HepG2 (cell line): ENCODE measurements around the gene RASL12. TPM values are rescaled to one million over a fixed set of nuclear protein-coding genes. Genes with fewer than 3 reads are reported as not detected.

Experiments used
- CREB1 ChIP-seq, 2 experiments: fragments of 450-650 bp in 1 of 2; IDR thresholded peaks; 2 replicates each; pipeline ENCODE4 v1.6.1; 2016 to 2017; ENCODE audit warnings: control low read depth in 1 of 2, mild to moderate bottlenecking in 1 of 2, missing compliant biosample characterization in 1 of 2, missing genetic modification characterization in 1 of 2
- CSRNP1 ChIP-seq: sonication (generic); formaldehyde crosslinking; IDR thresholded peaks from 2 replicates; pipeline ENCODE4 v1.8.1; 2023; ENCODE audit warnings: mild to moderate bottlenecking, missing genetic modification reagents
- ELF1 ChIP-seq: sonication (generic); formaldehyde crosslinking; IDR thresholded peaks from 2 replicates; pipeline ENCODE4 v1.4.0; 2020; ENCODE audit warnings: missing genetic modification reagents
- FOXM1 ChIP-seq: sonication (generic); formaldehyde crosslinking; IDR thresholded peaks from 2 replicates; pipeline ENCODE4 v1.5.0; 2020; ENCODE audit warnings: missing genetic modification reagents
- HNRNPK ChIP-seq: fragments of 200-400 bp; formaldehyde crosslinking; IDR thresholded peaks from 2 replicates; pipeline ENCODE4 v1.6.1; 2018; ENCODE audit warnings: low read length, low read depth, moderate library complexity, mild to moderate bottlenecking; ENCODE audit not compliant: poor library complexity, severe bottlenecking
- KDM6A ChIP-seq: IDR thresholded peaks from 2 replicates; pipeline ENCODE4 v1.6.1; 2016; ENCODE audit warnings: low read depth
- MZF1 ChIP-seq: sonication (generic); formaldehyde crosslinking; IDR thresholded peaks from 2 replicates; pipeline ENCODE4 v1.8.1; 2023; ENCODE audit warnings: mild to moderate bottlenecking, missing genetic modification reagents, borderline replicate concordance
- THAP8 ChIP-seq: sonication (generic); formaldehyde crosslinking; IDR thresholded peaks from 2 replicates; pipeline ENCODE4 v1.5.1; 2020; ENCODE audit warnings: missing genetic modification reagents, mild to moderate bottlenecking, borderline replicate concordance
- ZNF234 ChIP-seq: sonication (generic); formaldehyde crosslinking; conservative IDR thresholded peaks from 2 replicates; pipeline ENCODE4 v1.5.1; 2020; ENCODE audit warnings: mild to moderate bottlenecking, missing genetic modification reagents
- ZNF468 ChIP-seq: sonication (generic); formaldehyde crosslinking; IDR thresholded peaks from 2 replicates; pipeline ENCODE4 v1.8.0; 2022; ENCODE audit warnings: mild to moderate bottlenecking, moderate library complexity, missing genetic modification reagents
- polyA plus RNA-seq, 8 experiments: library from polyadenylated mRNA; depleted of rRNA in 3 of 8; stranded (reverse) in 7 of 8; unstranded in 1 of 8; fragments of >200 nt; fragmentation: Illumina TruSeq in 4 of 8; extraction: Trizol in 4 of 8; gene quantifications; 2 replicates each; pipeline versions ENCODE4 v1.2.1 to v1.2.3, GENCODE V29; 2011 to 2016; ENCODE audit warnings: low read depth in 4 of 8, missing spikeins in 1 of 8, mixed read lengths in 1 of 8; ENCODE audit not compliant: insufficient read depth in 1 of 8
- total RNA-seq, 5 experiments: library from RNA; depleted of rRNA; stranded (reverse); fragments of >200 nt; fragmentation: Illumina TruSeq; extraction: Trizol; gene quantifications; 2 replicates each; pipeline ENCODE4 v1.2.3, GENCODE V29; 2016; ENCODE audit warnings: low read depth in 1 of 5
- TF ChIP-seq, protein P1 (sequence below): sonication (generic); formaldehyde crosslinking; IDR thresholded peaks from 2 replicates; pipeline ENCODE4 v1.4.0; 2020; ENCODE audit warnings: missing genetic modification reagents
- TF ChIP-seq, protein P2 (sequence below): sonication (generic); formaldehyde crosslinking; IDR thresholded peaks from 2 replicates; pipeline ENCODE4 v1.5.0; 2020; ENCODE audit warnings: missing genetic modification reagents
- TF ChIP-seq, protein P3 (sequence below), 2 experiments: sonication (generic) in 1 of 2; formaldehyde crosslinking in 1 of 2; IDR thresholded peaks; 2 replicates each; pipeline versions ENCODE4 v1.6.1 to v1.9.0; 2014 to 2022; ENCODE audit warnings: antibody characterized with exemption in 1 of 2, borderline replicate concordance in 1 of 2, inconsistent platforms in 1 of 2, low read depth in 1 of 2, missing genetic modification reagents in 1 of 2
- TF ChIP-seq, protein P4 (sequence below): sonication (generic); formaldehyde crosslinking; IDR thresholded peaks from 2 replicates; pipeline ENCODE4 v1.4.0; 2020; ENCODE audit warnings: missing genetic modification reagents

Gene RASL12
- total and polyA plus RNA-seq, 2 of the 13 experiments (the other 11 are each of a cell fraction or from before 2014, with no cell fraction given), result 0.16 to 0.55 TPM

- TF ChIP-seq THAP8 (CRISPR knock-in tag) (no peak), MZF1 (CRISPR knock-in tag) (no peak), KDM6A (CRISPR knock-in tag) (peak; percentile 73), ZNF468 (no peak), CSRNP1 (CRISPR knock-in tag) (no peak; the same call in 1 of the 2 replicates), CREB1 (IDR thresholded peaks at IDR 0.05) (no peak), CREB1 (CRISPR knock-in tag; IDR thresholded peaks at IDR 0.05) (no peak; the same call in none of the 2 replicates), HNRNPK (no peak), FOXM1 (no peak), ZNF234 (CRISPR knock-in tag) (no peak), ELF1 (no peak)
- TF ChIP-seq, protein P1, sequence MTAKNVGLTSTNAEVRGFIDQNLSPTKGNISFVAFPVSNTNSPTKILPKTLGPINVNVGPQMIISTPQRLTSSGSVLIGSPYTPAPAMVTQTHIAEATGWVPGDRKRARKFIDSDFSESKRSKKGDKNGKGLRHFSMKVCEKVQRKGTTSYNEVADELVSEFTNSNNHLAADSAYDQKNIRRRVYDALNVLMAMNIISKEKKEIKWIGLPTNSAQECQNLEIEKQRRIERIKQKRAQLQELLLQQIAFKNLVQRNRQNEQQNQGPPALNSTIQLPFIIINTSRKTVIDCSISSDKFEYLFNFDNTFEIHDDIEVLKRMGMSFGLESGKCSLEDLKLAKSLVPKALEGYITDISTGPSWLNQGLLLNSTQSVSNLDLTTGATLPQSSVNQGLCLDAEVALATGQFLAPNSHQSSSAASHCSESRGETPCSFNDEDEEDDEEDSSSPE (CRISPR knock-in tag), result no peak; the same call in 1 of the 2 replicates
- TF ChIP-seq, protein P2, sequence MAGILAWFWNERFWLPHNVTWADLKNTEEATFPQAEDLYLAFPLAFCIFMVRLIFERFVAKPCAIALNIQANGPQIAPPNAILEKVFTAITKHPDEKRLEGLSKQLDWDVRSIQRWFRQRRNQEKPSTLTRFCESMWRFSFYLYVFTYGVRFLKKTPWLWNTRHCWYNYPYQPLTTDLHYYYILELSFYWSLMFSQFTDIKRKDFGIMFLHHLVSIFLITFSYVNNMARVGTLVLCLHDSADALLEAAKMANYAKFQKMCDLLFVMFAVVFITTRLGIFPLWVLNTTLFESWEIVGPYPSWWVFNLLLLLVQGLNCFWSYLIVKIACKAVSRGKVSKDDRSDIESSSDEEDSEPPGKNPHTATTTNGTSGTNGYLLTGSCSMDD (CRISPR knock-in tag), result no peak
- TF ChIP-seq, protein P3, sequence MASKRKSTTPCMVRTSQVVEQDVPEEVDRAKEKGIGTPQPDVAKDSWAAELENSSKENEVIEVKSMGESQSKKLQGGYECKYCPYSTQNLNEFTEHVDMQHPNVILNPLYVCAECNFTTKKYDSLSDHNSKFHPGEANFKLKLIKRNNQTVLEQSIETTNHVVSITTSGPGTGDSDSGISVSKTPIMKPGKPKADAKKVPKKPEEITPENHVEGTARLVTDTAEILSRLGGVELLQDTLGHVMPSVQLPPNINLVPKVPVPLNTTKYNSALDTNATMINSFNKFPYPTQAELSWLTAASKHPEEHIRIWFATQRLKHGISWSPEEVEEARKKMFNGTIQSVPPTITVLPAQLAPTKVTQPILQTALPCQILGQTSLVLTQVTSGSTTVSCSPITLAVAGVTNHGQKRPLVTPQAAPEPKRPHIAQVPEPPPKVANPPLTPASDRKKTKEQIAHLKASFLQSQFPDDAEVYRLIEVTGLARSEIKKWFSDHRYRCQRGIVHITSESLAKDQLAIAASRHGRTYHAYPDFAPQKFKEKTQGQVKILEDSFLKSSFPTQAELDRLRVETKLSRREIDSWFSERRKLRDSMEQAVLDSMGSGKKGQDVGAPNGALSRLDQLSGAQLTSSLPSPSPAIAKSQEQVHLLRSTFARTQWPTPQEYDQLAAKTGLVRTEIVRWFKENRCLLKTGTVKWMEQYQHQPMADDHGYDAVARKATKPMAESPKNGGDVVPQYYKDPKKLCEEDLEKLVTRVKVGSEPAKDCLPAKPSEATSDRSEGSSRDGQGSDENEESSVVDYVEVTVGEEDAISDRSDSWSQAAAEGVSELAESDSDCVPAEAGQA (IDR thresholded peaks at IDR 0.05; ENCODE audit: low read depth), result no peak
- TF ChIP-seq, protein P3 (CRISPR knock-in tag; IDR thresholded peaks at IDR 0.05; ENCODE audit: borderline replicate concordance), result no peak; the same call in 1 of the 2 replicates
- TF ChIP-seq, protein P4, sequence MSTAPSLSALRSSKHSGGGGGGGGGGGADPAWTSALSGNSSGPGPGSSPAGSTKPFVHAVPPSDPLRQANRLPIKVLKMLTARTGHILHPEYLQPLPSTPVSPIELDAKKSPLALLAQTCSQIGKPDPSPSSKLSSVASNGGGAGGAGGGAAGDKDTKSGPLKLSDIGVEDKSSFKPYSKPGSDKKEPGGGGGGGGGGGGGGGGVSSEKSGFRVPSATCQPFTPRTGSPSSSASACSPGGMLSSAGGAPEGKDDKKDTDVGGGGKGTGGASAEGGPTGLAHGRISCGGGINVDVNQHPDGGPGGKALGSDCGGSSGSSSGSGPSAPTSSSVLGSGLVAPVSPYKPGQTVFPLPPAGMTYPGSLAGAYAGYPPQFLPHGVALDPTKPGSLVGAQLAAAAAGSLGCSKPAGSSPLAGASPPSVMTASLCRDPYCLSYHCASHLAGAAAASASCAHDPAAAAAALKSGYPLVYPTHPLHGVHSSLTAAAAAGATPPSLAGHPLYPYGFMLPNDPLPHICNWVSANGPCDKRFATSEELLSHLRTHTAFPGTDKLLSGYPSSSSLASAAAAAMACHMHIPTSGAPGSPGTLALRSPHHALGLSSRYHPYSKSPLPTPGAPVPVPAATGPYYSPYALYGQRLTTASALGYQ (CRISPR knock-in tag), result no peak; the same call in 1 of the 2 replicates
Measured at GRCh38 chr15:65044724-65045481, 22.9 kb downstream of the RASL12 start, which contains the start of gene SLC51B (continued).
